GM18861 (cell line): Measurements from ENCODE around the gene DACH2.

ENCODE experiments used
- ATAC-seq: cut with Tn5 transposase; IDR thresholded peaks from one replicate; pipeline ENCODE4 v1.9.1; 2021; ENCODE audit not compliant: unreplicated experiment

DACH2 gene

DNA sequence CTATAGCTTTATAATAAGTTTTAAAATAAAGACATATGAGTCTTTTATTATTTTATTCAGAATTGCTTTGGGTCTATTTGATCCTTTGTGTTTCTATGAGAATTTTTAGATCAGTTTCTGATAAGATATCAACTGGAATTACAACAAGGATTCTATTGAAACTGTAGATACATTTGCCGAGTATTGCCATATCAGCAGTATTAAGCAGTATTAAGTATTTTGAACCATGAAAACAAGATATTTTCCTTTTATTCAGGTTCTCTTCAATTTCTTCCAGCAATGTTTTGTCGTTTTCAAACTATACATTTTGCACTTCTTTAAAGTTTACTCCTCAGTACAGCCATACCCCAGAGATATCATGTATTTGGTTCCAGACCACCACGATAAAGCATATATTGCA, 598.8 kb downstream of the DACH2 start:
- ATAC-seq = no peak

DNA sequence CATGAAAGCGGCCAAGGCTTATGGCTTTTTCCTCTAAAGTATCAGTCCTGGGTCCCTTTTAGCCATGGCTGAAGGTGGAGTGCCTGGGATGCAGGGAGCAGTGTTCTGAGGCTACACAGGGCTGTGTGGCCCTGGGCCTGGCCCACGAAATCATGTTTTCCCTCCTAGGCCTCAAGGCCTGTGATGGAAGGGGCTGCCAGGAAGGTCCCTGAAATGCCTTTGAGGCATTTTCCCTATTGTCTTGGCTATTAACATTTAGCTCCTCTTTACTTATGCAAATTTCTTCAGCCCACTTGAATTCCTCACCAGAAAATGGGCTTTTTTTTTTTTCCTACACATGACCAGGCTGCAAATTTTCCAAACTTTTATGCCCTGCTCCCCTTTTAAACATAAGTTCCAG, 657.0 kb downstream of the DACH2 start:
- no peak for ATAC-seq

DNA sequence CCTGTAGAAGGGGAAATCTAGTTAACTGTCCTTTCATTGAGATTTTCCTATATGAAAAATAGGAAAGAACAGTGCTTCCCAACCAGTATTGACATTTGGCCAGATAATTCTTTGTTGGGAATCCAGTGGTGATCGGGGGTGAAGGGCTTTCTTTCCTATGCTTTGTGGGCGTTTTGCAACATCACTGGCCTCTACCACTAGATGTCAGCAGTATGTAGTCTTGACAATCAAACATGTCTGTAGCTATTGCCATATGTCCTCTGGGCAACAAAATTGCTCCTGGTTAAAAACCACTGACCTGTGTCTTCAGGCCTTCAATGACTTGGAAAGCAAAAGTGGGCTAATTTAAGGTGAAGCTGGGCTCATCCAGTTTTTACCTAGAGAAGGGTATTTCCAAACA, 658.5 kb downstream of the DACH2 start:
- ATAC-seq = no peak

DNA sequence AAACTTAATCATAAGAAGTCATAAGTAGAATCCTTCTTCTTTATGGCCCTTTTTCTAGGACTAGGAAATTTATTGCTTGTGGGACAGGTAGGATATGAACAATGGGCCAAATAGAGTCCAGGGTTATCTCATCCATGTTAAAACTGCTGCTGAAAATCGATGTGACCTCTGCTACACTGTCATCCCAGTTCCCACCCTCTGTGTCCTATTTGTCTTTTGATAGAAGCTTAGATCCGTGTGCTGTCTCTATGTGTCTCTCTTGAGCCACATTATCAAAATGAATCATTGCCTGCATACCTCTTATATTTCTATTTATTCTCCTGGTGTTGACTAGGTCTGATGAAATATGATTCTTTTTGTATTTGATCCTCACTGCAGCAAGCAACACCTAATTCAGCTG, 661.4 kb downstream of the DACH2 start:
- no peak for ATAC-seq

DNA sequence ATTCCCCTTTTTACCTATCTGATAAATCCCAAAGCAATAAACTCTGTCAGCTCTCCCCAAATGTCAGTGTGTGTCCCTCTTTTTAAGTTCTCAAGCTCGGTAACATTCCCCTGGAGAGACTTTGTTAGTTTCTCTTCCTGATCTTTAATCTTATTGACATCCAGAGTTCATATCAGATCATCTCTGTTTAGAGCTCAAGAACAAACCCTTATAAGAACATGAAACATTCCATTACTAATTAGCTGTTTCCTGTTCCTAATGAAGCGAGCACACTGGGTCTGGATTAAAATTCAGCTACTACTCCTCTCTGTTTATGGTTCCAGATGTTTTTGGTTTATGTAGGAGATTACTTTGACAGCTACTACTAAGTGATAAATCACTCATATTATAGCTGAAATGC, 681.5 kb downstream of the DACH2 start:
- ATAC-seq = no peak

DNA sequence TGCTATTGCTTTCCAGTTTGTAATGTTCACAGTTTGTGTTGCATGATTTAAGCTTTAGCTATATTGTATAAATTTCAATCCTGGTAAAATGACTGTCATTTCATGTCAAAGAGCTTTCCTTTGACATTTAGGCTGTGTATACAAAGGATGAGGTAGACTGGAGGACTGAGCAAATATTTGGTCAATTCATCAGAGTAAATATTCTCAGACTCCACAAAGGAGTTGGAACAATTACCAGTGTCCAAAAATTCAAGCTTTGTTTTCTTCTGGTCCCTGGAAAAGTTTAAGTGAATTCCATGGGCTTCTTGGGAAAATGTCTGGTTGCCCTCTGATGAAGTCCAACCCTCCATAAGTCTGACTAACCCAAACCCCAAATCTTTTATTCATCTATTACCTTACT, 682.4 kb downstream of the DACH2 start:
- ATAC-seq = no peak

DNA sequence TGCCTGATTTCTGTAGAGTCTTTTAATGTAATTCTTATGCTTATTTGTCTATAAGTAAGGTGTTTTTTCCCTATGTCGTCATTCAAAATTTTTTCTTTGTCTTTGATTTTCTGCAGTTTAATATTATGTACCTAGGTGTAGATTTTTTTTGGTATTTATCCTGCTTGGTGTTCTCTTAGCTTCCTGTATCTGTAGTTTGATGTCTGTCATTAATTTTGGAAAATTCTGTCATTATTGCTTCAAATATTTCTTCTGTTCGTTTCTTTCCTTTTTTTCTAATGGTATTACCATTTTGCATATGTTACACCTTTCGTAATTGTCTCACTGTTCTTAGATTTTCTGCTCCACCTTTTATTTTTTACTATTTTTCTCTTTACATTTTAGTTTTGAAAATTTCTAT, 696.9 kb downstream of the DACH2 start:
- no peak for ATAC-seq
